ENCODE measurements around the gene STMN3. TPM values are rescaled to one million over a fixed set of nuclear protein-coding genes. Genes with fewer than 3 reads are reported as not detected.

STMN3 gene
- total and polyA plus RNA-seq, 4 donors, result 0.42 to 2.9 (median 0.91) TPM

GRCh38 chr20:63701329-63702035, 48.3 kb upstream of the STMN3 start:
- no peak for DNase-seq (ENCODE audit: low spot score)
- H3K4me1 ChIP-seq (ENCODE audit: control insufficient read depth in 4 of 4, insufficient read depth in 4 of 4, low read length in 3 of 4), result peaks cover 7 to 20% (median 16%) of the 10 kb centered on the region in 4 donors
- H3K27me3 ChIP-seq (ENCODE audit: control insufficient read depth in 4 of 4, insufficient read depth in 4 of 4, low read length in 3 of 4), result no peaks in the 10 kb centered on the region

More at GRCh38 chr20:63701329-63702035, 48.3 kb upstream of the STMN3 start:
- H3K27ac ChIP-seq (ENCODE audit: low read depth in 1 of 2, low read length in 2 of 2), result no peak overlapping the region
- no peak overlapping the region for H3K4me3 ChIP-seq (ENCODE audit: low read depth in 1 of 3, low read length in 3 of 3)
- WGBS, result 88% methylated on average over 14 of the region's 14 CpGs
- peaks cover 0 to 25% (median 9%) of the 10 kb centered on the region in 4 donors for H3K36me3 ChIP-seq (ENCODE audit: control insufficient read depth in 4 of 4, insufficient read depth in 3 of 4, low read depth in 1 of 4, low read length in 3 of 4)
- TF ChIP-seq, protein P1, sequence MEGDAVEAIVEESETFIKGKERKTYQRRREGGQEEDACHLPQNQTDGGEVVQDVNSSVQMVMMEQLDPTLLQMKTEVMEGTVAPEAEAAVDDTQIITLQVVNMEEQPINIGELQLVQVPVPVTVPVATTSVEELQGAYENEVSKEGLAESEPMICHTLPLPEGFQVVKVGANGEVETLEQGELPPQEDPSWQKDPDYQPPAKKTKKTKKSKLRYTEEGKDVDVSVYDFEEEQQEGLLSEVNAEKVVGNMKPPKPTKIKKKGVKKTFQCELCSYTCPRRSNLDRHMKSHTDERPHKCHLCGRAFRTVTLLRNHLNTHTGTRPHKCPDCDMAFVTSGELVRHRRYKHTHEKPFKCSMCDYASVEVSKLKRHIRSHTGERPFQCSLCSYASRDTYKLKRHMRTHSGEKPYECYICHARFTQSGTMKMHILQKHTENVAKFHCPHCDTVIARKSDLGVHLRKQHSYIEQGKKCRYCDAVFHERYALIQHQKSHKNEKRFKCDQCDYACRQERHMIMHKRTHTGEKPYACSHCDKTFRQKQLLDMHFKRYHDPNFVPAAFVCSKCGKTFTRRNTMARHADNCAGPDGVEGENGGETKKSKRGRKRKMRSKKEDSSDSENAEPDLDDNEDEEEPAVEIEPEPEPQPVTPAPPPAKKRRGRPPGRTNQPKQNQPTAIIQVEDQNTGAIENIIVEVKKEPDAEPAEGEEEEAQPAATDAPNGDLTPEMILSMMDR (IDR thresholded peaks at IDR 0.05; ENCODE audit: low read depth, low read length, missing input control), result no peak
- TF ChIP-seq ZBTB33 (IDR thresholded peaks at IDR 0.05) (no peak), SP1 (IDR thresholded peaks at IDR 0.05) (no peak), TAF1 (conservative IDR thresholded peaks at IDR 0.05) (no peak), NR2F2 (IDR thresholded peaks at IDR 0.05) (no peak), YY1 (IDR thresholded peaks at IDR 0.05) (no peak), RAD21 (IDR thresholded peaks at IDR 0.05) (no peak), MAX (IDR thresholded peaks at IDR 0.05) (no peak), FOXA2 (IDR thresholded peaks at IDR 0.05) (no peak), HNF4G (IDR thresholded peaks at IDR 0.05) (no peak), EGR1 (IDR thresholded peaks at IDR 0.05; ENCODE audit: low read depth in 2 of 2) (no peak), GABPA (IDR thresholded peaks at IDR 0.05 in 1 of 2, conservative IDR thresholded peaks at IDR 0.05 in 1 of 2) (no peak), HNF4A (conservative IDR thresholded peaks at IDR 0.05) (no peak), JUND (IDR thresholded peaks at IDR 0.05) (no peak), FOXA1 (IDR thresholded peaks at IDR 0.05) (no peak), RXRA (IDR thresholded peaks at IDR 0.05) (no peak)
- TF ChIP-seq, protein P2, sequence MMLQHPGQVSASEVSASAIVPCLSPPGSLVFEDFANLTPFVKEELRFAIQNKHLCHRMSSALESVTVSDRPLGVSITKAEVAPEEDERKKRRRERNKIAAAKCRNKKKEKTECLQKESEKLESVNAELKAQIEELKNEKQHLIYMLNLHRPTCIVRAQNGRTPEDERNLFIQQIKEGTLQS (IDR thresholded peaks at IDR 0.05), result no peak
- TF ChIP-seq, protein P3, sequence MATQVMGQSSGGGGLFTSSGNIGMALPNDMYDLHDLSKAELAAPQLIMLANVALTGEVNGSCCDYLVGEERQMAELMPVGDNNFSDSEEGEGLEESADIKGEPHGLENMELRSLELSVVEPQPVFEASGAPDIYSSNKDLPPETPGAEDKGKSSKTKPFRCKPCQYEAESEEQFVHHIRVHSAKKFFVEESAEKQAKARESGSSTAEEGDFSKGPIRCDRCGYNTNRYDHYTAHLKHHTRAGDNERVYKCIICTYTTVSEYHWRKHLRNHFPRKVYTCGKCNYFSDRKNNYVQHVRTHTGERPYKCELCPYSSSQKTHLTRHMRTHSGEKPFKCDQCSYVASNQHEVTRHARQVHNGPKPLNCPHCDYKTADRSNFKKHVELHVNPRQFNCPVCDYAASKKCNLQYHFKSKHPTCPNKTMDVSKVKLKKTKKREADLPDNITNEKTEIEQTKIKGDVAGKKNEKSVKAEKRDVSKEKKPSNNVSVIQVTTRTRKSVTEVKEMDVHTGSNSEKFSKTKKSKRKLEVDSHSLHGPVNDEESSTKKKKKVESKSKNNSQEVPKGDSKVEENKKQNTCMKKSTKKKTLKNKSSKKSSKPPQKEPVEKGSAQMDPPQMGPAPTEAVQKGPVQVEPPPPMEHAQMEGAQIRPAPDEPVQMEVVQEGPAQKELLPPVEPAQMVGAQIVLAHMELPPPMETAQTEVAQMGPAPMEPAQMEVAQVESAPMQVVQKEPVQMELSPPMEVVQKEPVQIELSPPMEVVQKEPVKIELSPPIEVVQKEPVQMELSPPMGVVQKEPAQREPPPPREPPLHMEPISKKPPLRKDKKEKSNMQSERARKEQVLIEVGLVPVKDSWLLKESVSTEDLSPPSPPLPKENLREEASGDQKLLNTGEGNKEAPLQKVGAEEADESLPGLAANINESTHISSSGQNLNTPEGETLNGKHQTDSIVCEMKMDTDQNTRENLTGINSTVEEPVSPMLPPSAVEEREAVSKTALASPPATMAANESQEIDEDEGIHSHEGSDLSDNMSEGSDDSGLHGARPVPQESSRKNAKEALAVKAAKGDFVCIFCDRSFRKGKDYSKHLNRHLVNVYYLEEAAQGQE (IDR thresholded peaks at IDR 0.05), result no peak
- H3K9ac ChIP-seq (ENCODE audit: low read depth in 1 of 2, low read length in 2 of 2), result no peak overlapping the region
- H3K9me3 ChIP-seq (ENCODE audit: control insufficient read depth in 4 of 4, low read length in 3 of 4), result no peaks in the 10 kb centered on the region
